Endothelial cell of umbilical vein (primary cell): ENCODE data around the gene ARHGAP30.

Experiments used
- POLR2A ChIP-seq: IDR thresholded peaks from 2 replicates; pipeline ENCODE4 v1.6.1; 2012; ENCODE audit warnings: low read depth, mild to moderate bottlenecking, control low read depth, low read length
- POLR2AphosphoS5 ChIP-seq: IDR thresholded peaks from 2 replicates; pipeline ENCODE4 v1.6.1; 2012; ENCODE audit warnings: low read depth, mild to moderate bottlenecking, control low read depth, low read length, moderate library complexity; ENCODE audit not compliant: insufficient read depth
- TF ChIP-seq, protein P1 (sequence below), 2 donors: IDR thresholded peaks; 1 replicate in 1 of 2; 2 replicates in 1 of 2; pipeline ENCODE4 v1.5.1; 2011; ENCODE audit warnings: low read length in 2 of 2, mild to moderate bottlenecking in 2 of 2, moderate library complexity in 2 of 2, control low read depth in 1 of 2, inconsistent platforms in 1 of 2, low read depth in 1 of 2; ENCODE audit not compliant: insufficient read depth in 1 of 2; ENCODE audit errors: extremely low read depth in 1 of 2

DNA sequence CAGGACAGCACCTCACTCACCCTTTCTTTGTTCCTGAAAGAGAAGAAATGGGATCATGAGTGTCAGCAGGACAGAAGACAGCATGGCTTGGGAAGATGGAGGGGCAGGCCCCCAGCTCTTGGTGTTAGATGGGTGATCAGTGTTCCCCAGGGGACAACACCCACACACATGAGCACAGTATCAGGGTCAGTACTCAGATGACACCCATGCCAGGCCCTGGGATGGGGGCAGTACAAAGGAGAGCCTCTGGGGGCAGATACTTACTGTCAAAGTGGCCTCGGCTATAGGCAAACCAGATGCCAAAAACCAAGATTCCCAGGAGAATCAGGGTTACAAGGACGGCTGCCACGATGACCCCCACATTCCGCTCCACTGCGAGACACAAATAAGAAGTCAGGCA, 70.3 kb downstream of the ARHGAP30 start:
- TF ChIP-seq POLR2AphosphoS5, result no peak
- TF ChIP-seq, protein P1, sequence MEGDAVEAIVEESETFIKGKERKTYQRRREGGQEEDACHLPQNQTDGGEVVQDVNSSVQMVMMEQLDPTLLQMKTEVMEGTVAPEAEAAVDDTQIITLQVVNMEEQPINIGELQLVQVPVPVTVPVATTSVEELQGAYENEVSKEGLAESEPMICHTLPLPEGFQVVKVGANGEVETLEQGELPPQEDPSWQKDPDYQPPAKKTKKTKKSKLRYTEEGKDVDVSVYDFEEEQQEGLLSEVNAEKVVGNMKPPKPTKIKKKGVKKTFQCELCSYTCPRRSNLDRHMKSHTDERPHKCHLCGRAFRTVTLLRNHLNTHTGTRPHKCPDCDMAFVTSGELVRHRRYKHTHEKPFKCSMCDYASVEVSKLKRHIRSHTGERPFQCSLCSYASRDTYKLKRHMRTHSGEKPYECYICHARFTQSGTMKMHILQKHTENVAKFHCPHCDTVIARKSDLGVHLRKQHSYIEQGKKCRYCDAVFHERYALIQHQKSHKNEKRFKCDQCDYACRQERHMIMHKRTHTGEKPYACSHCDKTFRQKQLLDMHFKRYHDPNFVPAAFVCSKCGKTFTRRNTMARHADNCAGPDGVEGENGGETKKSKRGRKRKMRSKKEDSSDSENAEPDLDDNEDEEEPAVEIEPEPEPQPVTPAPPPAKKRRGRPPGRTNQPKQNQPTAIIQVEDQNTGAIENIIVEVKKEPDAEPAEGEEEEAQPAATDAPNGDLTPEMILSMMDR (IDR thresholded peaks at IDR 0.05; ENCODE audit: extremely low read depth in 1 of 2, insufficient read depth in 1 of 2, low read depth in 1 of 2, low read length in 2 of 2), result no peak
- no peak for TF ChIP-seq POLR2A
